ENCODE measurements around the gene PSMB7.

DNA sequence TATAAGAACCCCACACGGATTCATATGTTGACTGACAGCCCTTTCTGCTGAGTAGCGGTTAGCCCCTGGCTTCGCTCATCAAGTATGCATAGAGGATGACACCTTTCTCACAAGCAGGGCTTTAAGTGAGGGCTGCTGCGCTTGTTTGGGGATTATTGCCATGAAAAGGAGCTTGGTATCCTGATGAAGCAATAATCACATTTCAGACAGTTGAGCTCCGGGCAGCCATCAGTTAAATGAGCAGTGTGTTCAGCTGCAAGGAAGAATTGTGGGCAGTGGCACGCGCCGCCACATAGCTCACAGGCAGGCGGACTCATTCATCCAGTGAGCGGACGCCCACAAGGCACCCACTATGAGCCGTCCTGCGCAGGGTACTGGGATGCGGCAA is 79.9 kb downstream of the PSMB7 start:
- TF ChIP-seq, protein P1, sequence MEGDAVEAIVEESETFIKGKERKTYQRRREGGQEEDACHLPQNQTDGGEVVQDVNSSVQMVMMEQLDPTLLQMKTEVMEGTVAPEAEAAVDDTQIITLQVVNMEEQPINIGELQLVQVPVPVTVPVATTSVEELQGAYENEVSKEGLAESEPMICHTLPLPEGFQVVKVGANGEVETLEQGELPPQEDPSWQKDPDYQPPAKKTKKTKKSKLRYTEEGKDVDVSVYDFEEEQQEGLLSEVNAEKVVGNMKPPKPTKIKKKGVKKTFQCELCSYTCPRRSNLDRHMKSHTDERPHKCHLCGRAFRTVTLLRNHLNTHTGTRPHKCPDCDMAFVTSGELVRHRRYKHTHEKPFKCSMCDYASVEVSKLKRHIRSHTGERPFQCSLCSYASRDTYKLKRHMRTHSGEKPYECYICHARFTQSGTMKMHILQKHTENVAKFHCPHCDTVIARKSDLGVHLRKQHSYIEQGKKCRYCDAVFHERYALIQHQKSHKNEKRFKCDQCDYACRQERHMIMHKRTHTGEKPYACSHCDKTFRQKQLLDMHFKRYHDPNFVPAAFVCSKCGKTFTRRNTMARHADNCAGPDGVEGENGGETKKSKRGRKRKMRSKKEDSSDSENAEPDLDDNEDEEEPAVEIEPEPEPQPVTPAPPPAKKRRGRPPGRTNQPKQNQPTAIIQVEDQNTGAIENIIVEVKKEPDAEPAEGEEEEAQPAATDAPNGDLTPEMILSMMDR (conservative IDR thresholded peaks at IDR 0.05 in 1 of 2, IDR thresholded peaks at IDR 0.05 in 1 of 2; ENCODE audit: extremely low read depth in 1 of 2, insufficient read depth in 1 of 2, low read depth in 1 of 2, low read length in 2 of 2) = no peak
- TF ChIP-seq EZH2 (IDR thresholded peaks at IDR 0.05; ENCODE audit: borderline replicate concordance, low read length) = no peak

All from mammary epithelial cell (primary cell).